IMR-90 (cell line): Measurements from ENCODE around the gene OGFOD2. TPM values are rescaled to one million over a fixed set of nuclear protein-coding genes. Genes with fewer than 3 reads are reported as not detected.

Experiments
- ELK1 ChIP-seq: fragments of 150-350 bp; IDR thresholded peaks from 2 replicates; pipeline ENCODE4 v1.6.1; 2016; ENCODE audit warnings: low read depth, mild to moderate bottlenecking, low read length, moderate library complexity, borderline replicate concordance
- polyA plus RNA-seq, 3 experiments: library from polyadenylated mRNA; depleted of rRNA; stranded (reverse); fragments of >200 nt; gene quantifications; 2 replicates each; pipeline ENCODE4 v1.2.3, GENCODE V29; 2012; ENCODE audit warnings: low replicate concordance in 1 of 3
- total RNA-seq: library from RNA; depleted of rRNA; stranded (reverse); fragments of >200 nt; gene quantifications from 2 replicates; pipeline ENCODE4 v1.2.3, GENCODE V29; 2012

The OGFOD2 gene
- total and polyA plus RNA-seq, 2 of the 4 experiments (the other 2 are of a cell fraction), result 4.3 to 18.2 TPM

GRCh38 chr12:122944605-122945592 is 30.1 kb upstream of the OGFOD2 start (continued):
- no peak for TF ChIP-seq ELK1
